NK-92 (cell line): Measurements from ENCODE around the gene CNKSR3.
"Not testable (repeated sequence)": the region's sequence is repeated elsewhere in the genome, so short reads cannot be mapped to it uniquely, and the experiment has no call there.

Experiments used
- DNase-seq: peaks from one replicate; lab custom pipeline; 2025; ENCODE audit not compliant: unreplicated experiment; lab: John Stamatoyannopoulos, UW

Gene CNKSR3

GRCh38 chr6:154529957-154530356 lies 19.5 kb upstream of the CNKSR3 start:
- DNase-seq: no peak

GRCh38 chr6:154528310-154528915 lies 17.9 kb upstream of the CNKSR3 start:
- DNase-seq: no peak

DNA sequence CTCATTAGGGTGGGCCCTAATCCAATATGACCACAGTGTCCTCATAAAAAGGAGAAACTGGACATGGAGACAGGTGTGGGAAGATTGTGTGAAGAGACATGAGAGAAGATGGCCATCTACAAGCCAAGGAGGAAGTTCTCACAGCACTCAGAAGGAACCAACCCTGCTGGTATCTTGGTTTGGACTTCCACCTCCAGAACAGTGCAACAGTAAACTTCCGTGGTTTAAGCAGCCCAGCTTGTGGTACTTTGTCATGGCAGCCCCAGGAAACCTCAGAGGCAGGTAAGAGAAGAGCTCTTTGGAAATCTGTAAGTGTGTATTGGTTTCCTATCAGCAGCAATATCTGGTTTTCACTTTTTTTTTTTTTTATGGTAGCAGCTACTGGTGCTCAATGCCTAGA lies 16.5 kb upstream of the CNKSR3 start:
- no peak for DNase-seq

GRCh38 chr6:154522576-154522975 lies 12.1 kb upstream of the CNKSR3 start:
- no peak for DNase-seq

DNA sequence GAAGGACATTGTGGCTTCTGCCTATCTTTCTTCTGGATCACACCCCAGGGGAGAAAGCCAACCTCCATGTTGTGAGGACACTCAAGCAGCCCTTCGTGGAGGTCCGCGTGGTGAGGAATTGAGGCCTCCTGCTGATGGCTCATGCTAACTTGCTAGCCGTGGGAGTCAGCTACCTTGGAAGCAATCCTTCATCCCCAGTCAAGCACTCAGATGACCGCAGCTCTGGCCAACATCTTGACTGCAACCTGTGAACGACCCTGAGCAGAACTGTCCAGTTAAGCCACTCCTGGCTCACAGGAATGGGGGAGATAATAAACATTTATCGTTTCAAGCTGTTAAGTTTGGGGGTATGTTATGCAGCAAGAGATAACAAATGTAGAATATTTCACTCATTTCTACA lies 10.9 kb upstream of the CNKSR3 start:
- DNase-seq: no peak

GRCh38 chr6:154520280-154520679 lies 9.8 kb upstream of the CNKSR3 start:
- DNase-seq: no peak

DNA sequence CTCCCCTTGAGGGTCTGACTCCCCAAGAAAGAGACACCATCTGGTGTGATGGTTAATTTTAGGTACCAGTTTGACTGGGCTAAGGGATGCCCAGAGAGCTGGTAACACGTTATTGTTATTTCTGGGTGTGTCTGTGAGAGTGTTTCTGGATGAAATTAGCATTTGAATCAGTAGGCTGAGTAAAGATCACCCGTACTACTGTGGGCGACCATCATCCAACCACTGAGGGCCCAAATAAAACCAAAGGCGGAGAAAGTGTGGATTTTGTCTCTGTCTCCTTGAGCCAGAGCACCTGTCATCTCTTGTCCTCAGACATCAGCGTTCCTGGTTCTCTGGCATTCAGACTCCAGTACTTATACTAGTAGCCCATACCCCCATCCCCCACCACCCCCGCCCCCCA lies 7.9 kb upstream of the CNKSR3 start:
- DNase-seq: no peak

DNA sequence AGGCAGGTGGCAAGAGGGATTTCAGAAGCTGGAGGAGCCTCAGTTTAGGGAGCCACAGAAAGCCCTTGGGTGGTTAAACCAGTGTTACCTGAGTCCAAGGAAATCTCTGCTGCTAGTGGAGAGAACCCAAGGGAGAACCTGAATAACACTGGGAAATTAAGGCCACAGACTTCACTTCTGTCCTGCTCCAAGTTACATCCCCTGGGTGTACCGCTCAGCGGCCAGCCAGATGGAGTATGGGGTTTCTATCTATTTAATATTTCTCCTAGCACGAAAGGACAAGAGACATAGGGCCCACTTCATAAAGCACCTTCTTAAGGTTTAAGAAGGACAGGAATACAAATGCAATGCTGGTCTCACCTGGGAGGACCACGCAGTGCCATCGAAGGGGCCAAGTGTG lies 5.8 kb upstream of the CNKSR3 start:
- DNase-seq: no peak

DNA sequence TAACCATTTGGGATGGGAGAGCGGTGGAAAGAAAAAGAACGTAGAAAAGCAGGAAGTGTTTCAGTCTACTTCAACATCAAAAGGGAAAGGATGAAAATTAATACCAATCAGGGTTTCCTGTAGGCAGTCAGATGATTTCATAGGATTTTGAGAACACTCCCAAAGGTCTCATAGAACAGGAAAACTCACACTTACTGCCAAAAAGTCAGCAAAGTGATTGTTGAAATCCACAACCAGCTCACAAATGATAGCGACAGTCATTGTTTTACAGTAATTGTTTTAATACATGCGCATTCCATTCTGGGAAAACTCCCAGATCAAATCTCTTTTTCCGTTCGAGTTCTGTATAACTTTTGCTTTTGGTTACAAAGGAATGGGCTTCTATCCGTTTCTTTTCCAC lies 5.3 kb upstream of the CNKSR3 start:
- no peak for DNase-seq

DNA sequence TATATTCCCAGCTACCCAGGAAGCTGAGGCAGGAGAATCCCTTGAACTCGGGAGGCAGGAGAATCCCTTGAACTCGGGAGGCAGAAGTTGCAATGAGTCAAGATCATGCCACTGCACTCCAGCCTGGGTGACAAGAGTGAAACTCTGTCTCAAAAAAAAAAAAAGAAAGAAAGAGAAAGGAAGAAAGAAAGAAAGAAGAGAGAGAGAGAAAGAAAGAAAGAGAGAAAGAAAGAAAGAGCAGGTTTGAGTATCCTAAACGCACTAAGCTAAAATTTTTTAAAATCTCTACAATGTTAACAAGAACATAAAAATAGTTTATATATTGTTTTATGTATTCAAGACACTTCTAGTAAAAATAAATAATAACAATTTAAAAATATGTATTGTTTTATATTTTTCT lies 4.6 kb upstream of the CNKSR3 start:
- not testable (repeated sequence) for DNase-seq

DNA sequence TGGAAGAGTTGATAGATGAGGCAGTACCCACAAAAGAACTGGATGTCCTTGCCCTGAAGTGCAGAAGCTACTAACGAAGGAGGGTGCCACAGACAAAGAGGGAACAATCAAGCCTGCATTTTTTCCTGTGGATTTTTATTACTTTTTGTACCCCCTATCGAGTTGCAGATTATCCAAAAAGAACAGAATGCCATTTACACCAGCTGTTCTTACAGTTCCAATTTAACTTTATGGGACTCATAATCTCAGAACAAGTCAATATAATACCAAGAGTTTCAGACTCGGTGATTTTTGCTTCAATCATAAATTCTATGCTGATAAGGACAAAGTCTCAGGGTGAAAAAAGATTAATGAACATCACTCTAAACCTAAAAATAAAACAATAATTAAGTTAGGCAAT lies 4.0 kb upstream of the CNKSR3 start:
- no peak for DNase-seq

GRCh38 chr6:154513601-154514320 lies 3.3 kb upstream of the CNKSR3 start:
- DNase-seq: no peak

GRCh38 chr6:154512201-154512600 lies 1.7 kb upstream of the CNKSR3 start:
- no peak for DNase-seq

GRCh38 chr6:154511791-154512190 lies 1.3 kb upstream of the CNKSR3 start:
- no peak for DNase-seq

DNA sequence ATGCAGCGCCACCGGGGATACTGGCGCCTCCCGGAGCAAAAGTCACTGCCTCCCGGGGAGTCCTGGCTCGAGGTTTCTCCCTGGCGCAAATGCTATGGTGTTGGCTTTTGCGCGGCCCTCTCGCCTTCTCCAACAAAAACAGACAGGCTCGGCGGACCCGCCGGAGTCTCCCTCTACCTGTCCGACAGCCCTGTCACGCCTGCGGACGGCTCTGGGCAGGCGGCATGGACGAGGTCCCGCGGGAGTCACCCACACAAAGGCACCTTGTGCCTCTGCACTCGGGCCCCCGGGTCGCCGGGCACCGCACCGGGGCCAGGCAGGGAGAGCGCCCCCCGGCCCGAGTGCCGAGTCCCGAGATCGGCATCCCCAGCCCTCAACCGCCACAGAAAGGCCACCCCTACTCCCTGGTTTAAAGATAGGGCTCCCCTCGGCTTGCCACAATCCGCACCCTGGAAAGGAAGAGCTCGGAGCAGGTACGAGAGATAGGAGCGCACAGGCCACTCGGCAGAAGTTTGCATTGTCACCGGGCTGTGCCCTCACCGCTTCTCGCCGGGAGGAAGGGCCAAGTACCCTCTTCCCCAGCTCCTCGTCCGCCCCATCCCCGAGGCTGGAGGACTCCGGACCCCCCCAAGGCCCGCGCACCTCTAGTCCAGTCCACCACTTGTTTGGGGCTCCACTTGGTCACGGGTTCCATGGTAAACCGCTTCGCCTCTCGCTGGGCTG lies 903 bp downstream of the CNKSR3 start:
- DNase-seq: no peak

GRCh38 chr6:154508573-154509375 lies 1.7 kb downstream of the CNKSR3 start:
- DNase-seq: no peak

DNA sequence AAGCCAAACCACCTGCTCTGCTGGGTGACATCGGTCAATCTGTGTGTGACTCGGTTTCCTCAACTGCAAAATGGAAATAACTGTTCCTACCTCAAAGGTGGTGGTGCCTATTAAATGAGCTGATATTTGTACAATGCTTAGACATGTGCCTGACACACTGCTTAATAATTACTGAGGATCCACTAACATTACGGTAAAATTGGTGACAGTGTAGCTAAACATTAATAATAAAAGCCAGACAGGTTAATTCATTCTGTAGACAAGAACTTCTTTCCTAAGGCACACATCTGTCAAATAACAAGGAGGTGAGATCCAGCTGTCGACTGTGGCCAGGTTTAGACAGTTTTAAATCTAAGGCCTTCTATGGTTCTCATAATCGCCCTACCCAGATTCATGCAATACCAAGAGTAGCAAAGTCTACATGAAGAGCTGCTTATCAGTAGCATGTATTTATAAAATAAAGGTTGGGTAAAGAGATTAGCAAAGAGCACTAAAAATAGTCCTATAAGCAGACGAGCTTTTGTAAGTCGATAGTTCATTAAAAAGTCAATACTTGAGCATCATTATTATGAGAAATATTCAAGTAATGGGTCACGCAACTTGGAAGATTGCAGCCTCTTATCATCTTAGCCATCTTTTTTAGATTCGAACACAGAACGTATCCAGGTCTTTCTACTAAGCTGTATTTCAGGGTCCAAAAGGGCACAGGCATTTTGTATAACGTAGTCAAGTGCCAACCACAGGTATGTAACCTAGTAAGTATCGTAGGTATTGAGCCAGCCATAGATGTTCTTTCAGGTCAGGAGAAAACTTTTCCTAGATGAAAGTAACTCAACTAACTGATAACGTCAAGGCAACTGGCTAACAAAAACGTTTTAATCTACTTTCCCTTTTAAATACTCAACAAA lies 3.2 kb downstream of the CNKSR3 start:
- no peak for DNase-seq

GRCh38 chr6:154506582-154506981 lies 3.9 kb downstream of the CNKSR3 start:
- DNase-seq: no peak

- no peak for DNase-seq
These were observed 4.4 kb downstream of the CNKSR3 start for GRCh38 chr6:154506108-154506507.

- no peak for DNase-seq
These were observed 5.5 kb downstream of the CNKSR3 start for GRCh38 chr6:154504865-154505449.
